Activated T-helper 17 cell treated with anti-CD3 and anti-CD28 coated beads, Interleukin-2, amount 50 U/mL, for 72 hours (primary cell): ENCODE measurements around the gene TMED4. TPM values are rescaled to one million over a fixed set of nuclear protein-coding genes. Genes with fewer than 3 reads are reported as not detected.

Experiments
- ATAC-seq: fragments of 150-1000 bp; cut with Tn5 transposase; replicated peaks from 2 replicates; pipeline ENCODE4 v1.10.0; 2021; ENCODE audit warnings: mild to moderate bottlenecking, moderate library complexity
- H3K27ac Mint-ChIP-seq: one replicate; pipeline ENCODE4 v1.8.0; 2022; ENCODE audit warnings: mixed read lengths
- H3K27me3 Mint-ChIP-seq: one replicate; pipeline ENCODE4 v1.8.0; 2022; ENCODE audit warnings: mixed read lengths
- H3K36me3 Mint-ChIP-seq: one replicate; pipeline ENCODE4 v1.8.0; 2022; ENCODE audit warnings: low read depth, mild to moderate bottlenecking, mixed read lengths
- H3K4me1 Mint-ChIP-seq: one replicate; pipeline ENCODE4 v1.8.0; 2022; ENCODE audit warnings: mixed read lengths
- H3K4me3 Mint-ChIP-seq: one replicate; pipeline ENCODE4 v1.8.0; 2022; ENCODE audit warnings: mild to moderate bottlenecking, mixed read lengths
- H3K9me3 Mint-ChIP-seq: one replicate; pipeline ENCODE4 v1.8.0; 2022; ENCODE audit warnings: mixed read lengths
- total RNA-seq, 2 donors: library from RNA; stranded (reverse); gene quantifications; one replicate each; pipeline ENCODE4 v1.2.3, GENCODE V29; 2022

The TMED4 gene
- 100 to 1,000 TPM in 1 of 2 donors, 10 to 100 TPM in 1; 78.2 to 103 TPM for total RNA-seq

DNA sequence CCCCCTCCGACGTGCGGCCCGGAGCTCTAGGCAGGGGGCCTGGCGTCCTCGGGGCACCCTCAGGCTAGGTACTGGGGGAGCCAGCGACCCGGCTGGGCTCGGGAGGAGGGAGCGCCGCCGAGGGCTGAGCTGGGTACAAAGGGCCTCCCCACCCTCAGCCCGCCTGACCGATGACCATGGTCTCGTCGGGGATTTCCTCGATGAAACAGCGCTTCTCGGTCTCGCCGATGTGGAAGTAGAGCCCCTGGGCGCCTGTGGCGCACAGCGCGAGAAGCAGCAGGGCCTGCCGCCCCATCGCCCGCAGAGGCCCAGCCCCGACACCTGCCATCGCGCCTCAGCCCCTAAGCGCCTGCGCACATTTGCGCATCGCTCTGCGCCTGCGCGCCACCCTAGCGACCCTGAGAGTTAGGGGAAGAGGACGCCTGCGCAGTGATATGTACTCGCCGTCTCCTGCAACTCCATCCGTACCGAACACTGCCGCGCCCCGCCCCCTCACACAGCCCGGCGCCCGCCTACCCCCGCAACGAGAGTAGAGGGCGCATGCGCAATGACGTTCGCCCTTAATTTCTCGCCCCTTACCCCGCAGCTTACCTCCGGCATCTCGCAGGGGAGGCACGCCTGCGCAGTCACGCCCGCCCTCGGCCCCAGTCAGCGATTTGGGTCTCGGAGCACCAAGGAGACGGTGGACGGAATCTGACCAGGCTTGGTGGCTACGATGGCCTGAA is at the start of gene TMED4:
Gene TMED4 (minus strand): TSS at position 353 of the 725 bp plus-strand sequence. CDS start 25 bp downstream, at position 328.
- peaks cover 50% of the 10 kb centered on the region for H3K36me3 Mint-ChIP-seq
- no peaks in the 10 kb centered on the region for H3K9me3 Mint-ChIP-seq
- peak within 1 kb of the TSS; percentile 97 for H3K27ac Mint-ChIP-seq
- H3K27me3 Mint-ChIP-seq, result no peaks in the 10 kb centered on the region
- ATAC-seq, result peak; percentile 94
- H3K4me3 Mint-ChIP-seq, result peak within 1 kb of the TSS; percentile 94
- H3K4me1 Mint-ChIP-seq, result peaks cover 11% of the 10 kb centered on the region

DNA sequence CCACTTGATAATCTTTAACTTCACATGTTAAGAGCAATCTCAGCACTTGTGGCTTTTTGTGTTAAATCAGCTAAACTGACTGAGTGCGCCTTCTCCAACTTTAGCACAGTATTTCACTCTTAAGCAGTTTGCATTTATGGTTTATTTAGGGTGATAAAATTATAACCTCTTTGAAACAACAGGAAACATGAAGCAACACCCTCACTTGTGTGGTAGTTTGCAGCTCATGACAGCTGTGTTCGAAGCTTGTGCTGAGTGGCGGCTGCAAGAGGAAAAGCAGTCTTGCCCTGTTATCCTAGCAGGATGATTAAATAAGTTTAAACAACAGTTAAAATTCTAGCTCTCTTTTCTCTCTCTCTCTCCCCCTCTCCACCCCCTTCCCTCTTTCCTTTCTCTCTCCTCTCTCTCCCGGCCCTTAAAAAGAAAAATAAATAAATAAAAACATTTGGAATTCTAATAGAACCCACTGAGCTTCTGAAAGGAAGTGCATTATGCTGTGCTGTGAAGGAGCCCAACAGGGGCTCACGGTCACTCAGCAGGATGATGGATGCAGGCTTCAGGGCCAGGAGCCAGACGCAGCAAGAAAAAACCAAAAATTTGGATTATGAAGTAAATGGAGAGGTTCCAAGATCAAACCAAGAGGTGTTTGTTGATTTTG is 49.6 kb upstream of the TMED4 start:
- Mint-ChIP-seq H3K27ac (peak overlapping the region; percentile 99), H3K4me3 (peak overlapping the region; percentile 84), H3K36me3 (peaks cover 47% of the 10 kb centered on the region), H3K27me3 (no peaks in the 10 kb centered on the region), H3K4me1 (peaks cover 56% of the 10 kb centered on the region), H3K9me3 (no peaks in the 10 kb centered on the region)
- no peak for ATAC-seq

DNA sequence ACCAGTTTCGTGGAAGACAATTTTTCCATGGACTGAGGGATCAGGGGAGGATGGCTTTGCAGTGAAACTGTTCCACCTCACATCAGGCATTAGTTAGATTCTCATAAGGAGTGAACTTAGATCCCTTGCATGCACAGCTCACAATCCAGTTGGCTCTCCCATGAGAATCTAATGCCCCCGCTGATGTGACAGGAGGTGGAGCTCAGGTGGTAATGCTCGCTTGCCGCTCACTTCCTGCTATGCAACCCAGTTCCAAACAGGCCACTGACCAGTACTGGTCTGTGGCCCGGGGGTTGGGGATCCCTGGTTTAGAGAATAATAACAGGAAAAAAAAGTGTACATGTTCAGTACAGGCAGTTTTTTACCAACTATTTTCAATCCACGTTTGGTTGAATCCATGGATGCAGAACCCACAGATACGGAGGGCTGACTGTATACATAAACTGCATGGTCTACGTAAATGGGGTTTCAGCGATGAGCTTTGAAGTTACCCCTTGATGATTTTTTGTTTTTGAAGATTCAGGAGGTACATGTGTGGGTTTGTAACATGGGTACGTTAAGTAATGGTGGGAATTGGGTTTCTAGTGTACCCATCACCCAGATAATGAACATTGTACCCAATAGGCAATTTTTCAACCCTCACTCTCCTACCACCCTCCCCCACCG is 48.9 kb upstream of the TMED4 start:
- Mint-ChIP-seq H3K27me3 (no peaks in the 10 kb centered on the region), H3K27ac (peak overlapping the region; percentile 99), H3K36me3 (peaks cover 53% of the 10 kb centered on the region), H3K9me3 (no peaks in the 10 kb centered on the region), H3K4me1 (peaks cover 59% of the 10 kb centered on the region), H3K4me3 (peak overlapping the region; percentile 84)
- ATAC-seq, result no peak

DNA sequence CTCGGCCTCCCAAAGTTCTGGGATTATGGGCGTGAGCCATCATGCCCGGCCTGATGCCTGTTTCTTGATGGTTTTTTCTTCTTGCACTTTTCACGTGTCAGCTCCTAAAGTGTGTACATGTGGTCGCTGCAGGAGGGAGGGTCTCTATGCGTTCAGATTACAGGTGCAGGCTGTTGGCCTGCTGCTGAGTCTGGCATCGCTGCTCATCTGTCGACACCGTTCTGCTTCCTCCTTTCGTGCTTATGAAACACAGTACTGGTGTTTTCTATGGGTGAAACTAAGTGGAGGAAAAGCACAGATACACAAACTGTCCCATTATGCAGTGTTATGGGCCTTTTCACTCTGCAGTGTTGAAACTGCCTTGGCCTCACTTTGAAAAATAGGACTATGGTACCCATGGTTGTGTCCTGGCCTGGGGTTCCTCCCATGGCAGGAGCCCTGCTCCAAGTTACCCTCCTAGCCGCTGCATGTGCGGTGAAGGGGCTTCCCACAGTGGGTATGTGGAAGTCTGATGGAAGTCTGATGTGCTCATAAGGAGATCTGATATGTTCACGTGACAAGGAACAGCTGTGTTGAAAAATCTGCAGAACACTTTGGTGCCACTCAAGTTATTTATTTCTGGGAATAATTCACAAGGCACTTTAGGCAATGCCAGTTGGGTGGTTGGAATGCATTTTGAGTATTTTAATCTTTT is 47.9 kb upstream of the TMED4 start:
- peaks cover 63% of the 10 kb centered on the region for H3K36me3 Mint-ChIP-seq

DNA sequence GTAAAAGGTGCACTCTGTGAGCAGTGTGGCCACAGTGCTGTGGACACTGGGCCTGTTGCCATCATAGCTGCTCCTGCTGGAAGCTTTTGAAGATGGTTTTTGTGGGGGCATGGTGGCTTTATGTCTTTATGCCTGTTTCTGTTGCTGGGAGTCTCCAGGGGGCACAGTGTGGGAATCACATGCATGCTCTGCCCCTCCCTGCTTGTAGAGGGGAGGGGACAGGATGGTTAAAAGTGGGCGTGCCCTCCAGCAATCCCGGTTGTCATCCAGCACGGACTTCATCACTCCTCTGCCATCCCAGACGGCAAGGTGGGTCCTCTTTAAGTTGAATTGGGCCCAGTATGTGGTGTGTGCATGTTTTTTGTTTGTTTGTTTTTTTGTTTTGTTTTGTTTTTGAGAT is 44.6 kb upstream of the TMED4 start:
- H3K9me3 Mint-ChIP-seq, result no peaks in the 10 kb centered on the region
- H3K27me3 Mint-ChIP-seq, result no peaks in the 10 kb centered on the region
- peak overlapping the region; percentile 89 for H3K27ac Mint-ChIP-seq
- peaks cover 68% of the 10 kb centered on the region for H3K4me1 Mint-ChIP-seq
- H3K4me3 Mint-ChIP-seq, result peak overlapping the region; percentile 78
- H3K36me3 Mint-ChIP-seq, result peaks cover 64% of the 10 kb centered on the region
- ATAC-seq, result no peak

More for the DNA sequence above, 47.9 kb upstream of the TMED4 start:
- Mint-ChIP-seq H3K27ac (peak overlapping the region; percentile 99), H3K4me3 (peak overlapping the region; percentile 84), H3K9me3 (no peaks in the 10 kb centered on the region), H3K4me1 (peaks cover 64% of the 10 kb centered on the region), H3K27me3 (no peaks in the 10 kb centered on the region)
- no peak for ATAC-seq

DNA sequence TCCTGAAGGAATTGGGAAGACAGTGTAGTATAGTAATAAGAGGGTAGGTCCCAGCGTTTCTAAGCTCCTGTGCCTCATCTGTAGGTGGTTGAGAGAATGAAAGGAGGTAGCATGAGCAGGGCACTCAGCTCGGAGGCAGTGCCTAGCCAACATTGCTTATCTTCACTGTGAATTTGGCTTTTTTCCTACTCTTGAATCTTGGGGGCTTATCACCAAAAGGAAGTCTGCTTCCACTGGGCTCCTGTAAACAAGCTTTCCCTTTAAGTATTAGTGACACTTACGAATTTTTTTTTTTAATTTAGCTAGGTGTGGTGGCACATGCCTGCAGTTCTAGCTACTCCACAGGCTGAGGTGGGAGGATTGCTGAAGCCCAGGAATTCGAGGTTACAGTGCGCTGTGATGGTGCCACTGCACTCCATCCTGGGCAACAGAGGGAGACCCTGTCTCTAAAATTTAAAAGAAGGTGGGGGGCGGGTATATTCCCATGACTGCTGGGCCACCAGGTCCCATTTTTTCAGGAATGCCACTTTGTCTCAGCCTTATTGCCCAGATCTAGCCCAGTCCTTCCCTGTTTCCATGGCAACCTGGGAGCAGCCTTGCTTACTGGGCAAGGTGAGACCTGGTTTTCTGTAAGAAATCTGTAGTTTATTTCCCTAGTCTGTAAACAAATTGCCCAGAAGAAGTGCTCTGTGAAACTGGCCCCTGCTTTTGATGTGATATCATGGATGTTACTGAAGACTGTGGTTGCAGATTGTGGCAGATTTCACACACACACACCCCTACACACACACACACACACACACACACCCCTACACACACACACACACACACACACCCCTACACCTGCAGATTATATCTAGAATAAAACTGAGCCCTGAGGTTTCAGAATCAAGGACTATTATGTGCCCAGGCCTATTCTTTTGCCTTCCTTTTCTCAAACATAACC is 43.8 kb upstream of the TMED4 start:
- peak overlapping the region; percentile 78 for H3K4me3 Mint-ChIP-seq
- peaks cover 65% of the 10 kb centered on the region for H3K4me1 Mint-ChIP-seq
- peak overlapping the region; percentile 89 for H3K27ac Mint-ChIP-seq
- H3K36me3 Mint-ChIP-seq, result peaks cover 59% of the 10 kb centered on the region
- no peaks in the 10 kb centered on the region for H3K9me3 Mint-ChIP-seq
- ATAC-seq, result no peak
- H3K27me3 Mint-ChIP-seq, result no peaks in the 10 kb centered on the region

DNA sequence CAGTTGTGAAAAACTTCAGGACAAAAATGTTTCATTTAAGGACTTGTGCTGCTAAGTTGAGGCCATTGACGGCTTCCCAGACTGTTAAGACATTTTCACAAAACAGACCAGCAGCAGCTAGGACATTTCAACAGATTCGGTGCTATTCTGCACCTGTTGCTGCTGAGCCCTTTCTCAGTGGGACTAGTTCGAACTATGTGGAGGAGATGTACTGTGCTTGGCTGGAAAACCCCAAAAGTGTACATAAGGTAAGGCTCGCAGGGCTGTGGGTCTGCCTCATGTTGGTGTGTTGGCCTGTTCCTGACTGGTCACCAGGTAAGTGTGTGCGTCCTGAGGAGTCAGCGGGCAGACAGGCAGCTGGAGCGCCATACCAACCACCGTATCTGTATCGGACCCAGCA is 42.3 kb upstream of the TMED4 start:
- Mint-ChIP-seq H3K4me3 (peak overlapping the region; percentile 78), H3K36me3 (peaks cover 57% of the 10 kb centered on the region), H3K27me3 (no peaks in the 10 kb centered on the region), H3K4me1 (peaks cover 61% of the 10 kb centered on the region), H3K9me3 (no peaks in the 10 kb centered on the region), H3K27ac (peak overlapping the region; percentile 89)
- ATAC-seq, result peak; percentile 12

DNA sequence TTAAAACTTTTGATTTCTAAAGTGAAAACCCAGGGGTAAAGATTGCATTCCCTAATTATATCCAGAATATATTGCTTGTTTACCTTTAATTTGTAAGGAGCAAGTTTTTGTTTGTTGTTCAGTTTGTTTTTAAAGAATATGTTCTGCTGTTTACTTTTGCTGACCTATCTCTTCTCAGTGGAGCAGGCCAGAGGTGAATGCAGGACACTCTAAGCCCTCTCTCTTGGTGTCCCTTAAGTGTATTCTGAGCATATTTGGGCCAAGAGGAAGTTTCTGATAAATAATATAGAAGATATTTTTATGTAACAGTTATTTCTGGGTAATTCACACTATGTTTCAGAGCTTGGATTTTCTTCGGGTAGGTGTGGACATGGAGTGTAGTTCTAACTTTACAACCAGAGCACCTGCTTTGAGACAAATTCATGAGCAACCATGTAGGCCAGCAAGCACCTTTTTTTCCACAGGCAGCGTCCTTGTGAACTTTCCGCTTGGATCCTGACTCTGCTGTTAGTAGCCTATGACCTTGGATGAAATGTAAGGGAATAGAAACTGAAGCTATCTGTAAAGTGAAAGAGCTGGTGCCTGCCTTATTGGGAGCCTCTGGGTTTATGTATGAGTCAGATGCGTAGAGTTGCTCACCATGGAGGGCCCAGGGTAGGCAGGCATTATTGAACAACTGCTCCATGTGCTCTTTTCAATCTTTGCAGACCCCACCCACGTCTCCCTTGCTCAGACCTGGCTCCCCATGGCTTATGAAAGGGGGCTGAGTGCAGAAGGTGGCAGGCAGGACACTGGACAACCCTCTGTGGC is 40.5 kb upstream of the TMED4 start:
- ATAC-seq, result peak; percentile 83
- Mint-ChIP-seq H3K27me3 (no peaks in the 10 kb centered on the region), H3K9me3 (no peaks in the 10 kb centered on the region), H3K4me3 (peak overlapping the region; percentile 78), H3K27ac (peak overlapping the region; percentile 89), H3K4me1 (peaks cover 74% of the 10 kb centered on the region), H3K36me3 (peaks cover 60% of the 10 kb centered on the region)

DNA sequence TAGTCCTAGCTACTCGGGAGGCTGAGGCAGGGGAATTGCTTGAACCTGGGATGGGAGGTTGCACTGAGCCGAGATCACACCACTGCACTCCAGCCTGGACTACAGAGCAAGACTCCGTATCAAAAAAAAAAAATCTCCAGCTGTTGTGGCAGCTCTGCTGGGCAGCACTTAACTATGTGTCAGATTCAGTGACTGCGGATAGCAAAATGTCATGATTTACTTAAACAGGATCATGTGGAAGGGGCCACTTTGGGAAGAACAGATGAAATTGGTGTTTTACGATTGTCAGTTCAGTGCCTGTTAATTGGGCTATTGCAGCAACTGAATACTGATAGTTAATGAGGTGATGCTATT is 39.7 kb upstream of the TMED4 start:
- no peak for ATAC-seq
- Mint-ChIP-seq H3K9me3 (no peaks in the 10 kb centered on the region), H3K27ac (peak overlapping the region; percentile 85), H3K4me1 (peaks cover 79% of the 10 kb centered on the region), H3K36me3 (peaks cover 55% of the 10 kb centered on the region), H3K4me3 (peak overlapping the region; percentile 78), H3K27me3 (no peaks in the 10 kb centered on the region)

DNA sequence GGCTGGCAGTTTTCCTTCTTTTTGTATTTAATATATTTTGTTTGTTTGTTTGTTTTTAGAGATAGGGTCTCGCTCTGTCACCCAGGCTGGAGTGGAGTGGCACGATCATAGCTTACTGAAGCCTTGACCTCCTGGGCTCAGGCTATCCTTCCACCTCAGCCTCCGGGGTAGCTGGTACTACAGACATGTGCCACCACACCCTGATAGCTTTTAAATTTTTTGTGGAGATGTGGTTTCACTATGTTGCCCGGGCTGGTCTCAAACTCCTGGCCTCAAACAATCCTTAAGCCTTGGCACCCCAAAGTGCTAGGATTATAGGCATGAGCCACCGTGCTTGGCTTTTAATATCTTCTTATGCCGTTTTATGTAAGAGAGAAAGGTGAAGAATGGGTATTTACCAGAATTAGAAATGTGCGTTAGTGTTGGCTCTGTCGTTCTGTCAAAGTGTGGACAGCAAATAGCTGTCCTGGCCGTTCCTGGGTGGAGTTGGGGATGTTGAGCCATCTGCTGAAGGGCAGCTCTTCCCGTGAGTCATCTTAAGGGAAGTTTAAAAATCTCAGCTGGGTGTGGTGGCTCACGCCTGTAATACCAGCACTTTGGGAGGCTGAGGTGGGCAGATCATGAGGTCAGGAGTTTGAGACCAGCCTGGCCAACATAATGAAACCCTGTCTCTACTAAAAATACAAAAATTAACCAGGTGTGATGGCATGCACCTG is 39.2 kb upstream of the TMED4 start:
- H3K27me3 Mint-ChIP-seq, result no peaks in the 10 kb centered on the region
- peaks cover 50% of the 10 kb centered on the region for H3K36me3 Mint-ChIP-seq
- peak overlapping the region; percentile 85 for H3K27ac Mint-ChIP-seq

DNA sequence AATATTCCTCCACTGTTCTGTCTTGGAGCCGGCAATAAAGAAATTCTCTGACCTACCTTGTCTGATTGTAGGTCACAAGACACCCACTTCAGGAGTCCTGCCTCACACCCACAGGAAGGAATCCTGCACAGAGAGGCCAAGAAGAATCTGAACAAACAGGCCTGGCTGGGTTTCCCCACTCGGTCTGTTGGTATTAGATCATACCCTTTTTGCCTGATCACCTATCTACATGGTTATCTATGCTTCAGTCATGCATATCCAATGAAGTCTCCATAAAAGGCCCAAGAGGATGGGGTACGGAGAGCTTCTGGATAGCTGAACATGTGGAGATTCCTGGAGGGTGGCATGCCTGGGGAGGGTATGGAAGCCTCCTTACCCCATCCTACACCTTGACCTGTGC is 36.7 kb upstream of the TMED4 start:
- H3K4me1 Mint-ChIP-seq, result peaks cover 69% of the 10 kb centered on the region
- ATAC-seq, result peak; percentile 44
- no peaks in the 10 kb centered on the region for H3K27me3 Mint-ChIP-seq
- peak overlapping the region; percentile 95 for H3K27ac Mint-ChIP-seq
- H3K36me3 Mint-ChIP-seq, result peaks cover 39% of the 10 kb centered on the region
- H3K4me3 Mint-ChIP-seq, result peak overlapping the region; percentile 75
- H3K9me3 Mint-ChIP-seq, result no peaks in the 10 kb centered on the region

More for the DNA sequence above, 39.2 kb upstream of the TMED4 start:
- H3K4me1 Mint-ChIP-seq, result peaks cover 75% of the 10 kb centered on the region
- H3K9me3 Mint-ChIP-seq, result no peaks in the 10 kb centered on the region
- H3K4me3 Mint-ChIP-seq, result peak overlapping the region; percentile 78
- ATAC-seq, result no peak

DNA sequence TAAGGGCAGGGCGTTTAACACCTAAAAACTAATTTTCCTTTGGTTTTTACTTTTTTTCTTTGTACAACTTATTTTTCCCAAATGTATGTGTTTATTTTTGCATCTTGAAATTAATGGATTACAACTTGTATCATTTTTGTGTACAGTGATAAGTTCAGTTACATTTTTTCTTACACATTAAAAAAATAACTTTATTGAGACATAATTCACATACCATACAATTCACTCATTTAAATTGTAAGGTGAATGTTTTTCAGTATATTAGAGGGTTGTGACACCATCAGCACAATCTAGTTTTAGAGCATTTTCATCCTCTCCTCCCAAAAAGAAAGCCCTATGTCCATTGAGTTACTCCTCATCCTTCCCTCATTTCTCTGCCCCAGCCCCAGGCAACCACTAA is 36.0 kb upstream of the TMED4 start:
- peaks cover 63% of the 10 kb centered on the region for H3K4me1 Mint-ChIP-seq
- H3K27me3 Mint-ChIP-seq, result no peaks in the 10 kb centered on the region
- H3K4me3 Mint-ChIP-seq, result peak overlapping the region; percentile 75
- peak overlapping the region; percentile 95 for H3K27ac Mint-ChIP-seq
- no peaks in the 10 kb centered on the region for H3K9me3 Mint-ChIP-seq
- peaks cover 37% of the 10 kb centered on the region for H3K36me3 Mint-ChIP-seq
- ATAC-seq, result no peak
